ENCODE measurements around the gene GAS2.

GAS2 gene

DNA sequence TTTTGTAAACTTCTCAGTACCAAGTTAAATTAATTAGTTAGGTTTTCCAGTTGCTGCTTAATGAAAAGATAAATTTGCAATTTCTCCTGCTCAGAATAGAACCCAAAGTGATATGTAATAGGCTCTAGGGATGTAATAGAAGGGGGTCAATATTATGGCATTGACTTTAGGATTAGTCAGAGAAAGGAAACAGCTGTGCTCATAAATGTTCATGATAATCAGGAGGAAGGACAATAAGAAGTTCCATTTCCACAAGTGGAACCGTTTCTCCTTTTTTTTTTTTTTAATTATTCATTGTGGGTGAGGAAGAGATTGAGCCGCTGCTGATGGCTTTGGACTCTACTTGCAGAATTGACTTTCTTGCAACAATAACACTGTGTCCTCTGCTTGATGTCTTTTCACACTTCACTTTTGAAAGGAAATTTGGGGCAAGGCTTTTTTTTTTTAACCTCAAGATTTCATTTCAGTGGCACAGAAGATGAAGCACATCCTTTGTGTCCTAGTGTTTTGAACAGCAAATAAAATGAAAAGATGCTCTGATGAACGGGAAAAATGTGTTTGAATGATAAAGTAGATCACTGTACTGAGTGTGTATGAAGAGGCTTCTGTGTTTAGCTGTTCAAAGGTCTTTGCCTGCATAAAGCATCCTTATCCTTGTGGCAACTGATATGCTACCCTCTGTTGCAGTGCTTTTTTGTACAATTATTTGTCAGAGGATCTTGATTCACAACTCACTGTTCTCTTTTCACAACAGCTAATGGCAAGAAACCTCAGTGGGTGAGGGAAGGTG is 62.4 kb downstream of the GAS2 start:
- no peak for DNase-seq (ENCODE audit: low spot score)

DNA sequence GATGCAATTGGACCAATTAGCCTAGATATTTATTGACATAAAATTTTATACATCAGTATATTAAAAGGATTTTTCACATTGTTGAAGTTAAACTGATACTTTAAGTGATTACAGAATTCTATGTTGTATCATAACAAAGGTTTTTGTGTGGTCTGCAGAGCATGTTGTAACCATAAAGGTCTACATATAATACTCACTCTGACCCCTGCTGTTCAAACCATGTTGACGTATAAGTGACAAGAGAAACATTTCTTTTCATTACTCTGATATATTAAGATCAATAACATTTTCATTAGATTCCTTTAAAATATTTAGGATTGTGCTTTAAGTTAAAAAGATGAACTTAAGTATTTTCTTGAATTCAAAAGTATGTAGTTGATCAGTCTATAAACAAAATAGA is 63.9 kb downstream of the GAS2 start:
- DNase-seq (ENCODE audit: low spot score), result no peak

DNA sequence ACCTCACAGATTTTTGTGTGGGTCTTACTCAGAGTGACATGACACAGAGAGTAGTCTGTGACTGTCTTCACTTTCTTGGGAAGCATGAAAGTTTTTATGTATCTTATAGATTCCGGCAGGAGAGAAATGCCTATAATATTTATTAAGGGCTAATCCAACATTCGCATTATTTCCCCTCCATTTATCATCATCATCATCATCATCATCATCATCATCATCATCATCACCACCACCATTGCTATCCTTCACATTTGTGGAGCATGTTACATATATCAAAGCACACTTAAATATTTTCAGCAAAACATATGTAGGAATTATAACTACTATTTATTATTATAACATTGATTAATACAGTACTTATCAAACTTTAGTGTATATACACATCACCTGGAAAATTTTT is 66.2 kb downstream of the GAS2 start:
- DNase-seq (ENCODE audit: low spot score), result no peak

DNA sequence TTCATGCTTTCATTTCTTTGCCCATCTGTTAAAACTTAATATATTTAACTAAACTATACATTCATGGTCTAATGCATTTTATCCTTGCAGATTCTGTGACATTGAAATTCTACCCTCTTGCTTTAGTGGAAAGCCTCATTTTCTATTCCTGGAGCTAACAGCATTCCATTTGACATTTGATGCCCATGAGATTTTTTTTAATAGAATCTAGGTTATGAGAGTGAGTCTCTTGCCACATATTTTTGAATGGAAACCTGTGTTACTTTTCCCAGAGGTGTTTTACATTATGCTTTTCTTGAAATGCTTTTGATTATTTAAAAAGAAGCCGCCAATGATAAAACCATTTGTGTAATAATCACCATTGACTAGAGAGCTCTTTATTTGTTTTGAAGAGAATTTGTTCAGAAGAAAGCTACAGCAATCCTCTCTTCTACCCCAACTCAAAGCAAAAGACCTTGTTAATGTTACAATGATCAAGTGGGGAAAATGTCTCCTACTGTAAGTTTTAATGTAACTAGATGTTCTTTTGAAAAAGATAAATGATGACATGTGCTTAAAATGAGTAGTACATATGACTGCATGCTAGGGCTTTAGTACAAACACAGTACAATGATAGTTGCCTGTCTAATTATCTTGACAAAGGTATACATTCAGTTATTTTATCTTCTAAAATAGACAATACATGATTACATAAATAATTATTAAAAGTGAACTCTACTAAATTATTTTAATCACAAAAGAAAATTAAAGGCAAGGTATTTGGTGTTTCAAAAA is 67.3 kb downstream of the GAS2 start:
- no peak for DNase-seq (ENCODE audit: low spot score)

DNA sequence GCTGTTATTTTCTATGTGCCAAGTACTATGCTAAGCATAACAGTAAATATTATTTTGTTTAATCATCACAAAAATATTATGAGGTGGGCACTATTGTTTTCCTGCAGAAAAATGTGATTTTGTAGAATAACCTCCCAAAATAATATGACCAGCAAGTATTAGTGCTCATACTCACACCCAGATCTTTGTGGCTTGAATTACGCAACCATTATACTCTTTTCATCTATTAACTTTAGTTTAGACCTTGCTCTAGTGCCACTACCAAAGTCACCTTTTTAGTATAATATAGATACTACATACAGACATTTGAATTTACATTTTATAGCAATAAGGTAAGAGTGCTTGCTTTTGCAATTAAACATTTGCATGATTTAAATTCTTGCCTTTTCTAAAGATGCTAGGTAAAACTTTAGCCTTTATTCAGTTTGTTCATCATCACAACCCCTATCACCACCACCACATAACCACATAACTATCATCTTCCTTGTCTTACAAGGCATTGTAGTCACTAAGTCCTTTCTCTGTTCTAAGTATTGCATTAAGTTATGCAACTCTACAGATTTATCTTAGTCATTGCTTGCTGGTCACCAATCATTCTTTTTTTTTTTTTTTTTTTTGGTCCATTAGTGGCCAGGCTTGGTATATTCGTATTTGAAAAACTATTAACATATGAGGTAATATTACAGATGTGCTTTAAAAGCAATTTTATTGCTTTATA is 68.4 kb downstream of the GAS2 start:
- no peak for DNase-seq (ENCODE audit: low spot score)

DNA sequence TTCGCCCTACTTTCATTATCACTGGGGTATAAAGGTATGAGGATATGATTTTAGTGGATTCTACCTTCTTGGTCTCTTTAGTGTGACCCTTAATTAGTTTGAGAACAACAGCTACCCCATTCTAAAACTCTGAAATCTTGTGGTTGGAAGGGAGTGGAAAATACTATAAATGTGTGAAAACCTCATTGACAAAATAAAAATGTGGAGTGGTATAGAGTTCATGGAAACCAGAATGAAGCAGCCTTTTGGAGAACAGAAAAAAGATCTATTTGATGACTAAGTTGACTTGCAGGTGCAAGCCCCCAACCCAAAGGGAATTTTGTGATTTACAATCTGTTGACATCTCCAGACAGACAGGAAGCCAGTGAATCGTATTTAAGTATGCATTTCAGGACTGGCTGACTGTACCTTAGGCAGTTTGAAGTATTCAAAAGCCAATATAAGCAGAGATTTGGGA is 75.8 kb downstream of the GAS2 start:
- DNase-seq (ENCODE audit: low spot score), result no peak

DNA sequence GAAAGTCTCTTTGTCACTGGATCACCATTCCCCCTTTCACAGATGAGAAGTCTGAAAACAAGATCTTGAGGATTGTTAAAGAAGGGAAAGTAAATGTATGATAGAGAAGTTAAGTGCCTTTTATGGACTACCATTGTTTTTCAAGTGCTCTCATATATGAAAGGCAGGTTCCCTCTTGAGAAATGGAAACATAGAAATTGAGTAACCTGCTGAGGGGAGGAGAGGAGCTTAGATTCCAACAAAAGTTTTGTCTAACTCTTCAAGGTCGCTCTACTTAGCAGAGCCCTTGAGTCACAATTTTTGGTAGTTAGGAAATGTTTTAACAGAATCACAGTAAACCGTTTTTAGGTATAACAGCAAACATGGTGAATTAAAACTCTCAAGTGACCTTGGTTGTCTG is 83.1 kb downstream of the GAS2 start:
- no peak for DNase-seq (ENCODE audit: low spot score)

DNA sequence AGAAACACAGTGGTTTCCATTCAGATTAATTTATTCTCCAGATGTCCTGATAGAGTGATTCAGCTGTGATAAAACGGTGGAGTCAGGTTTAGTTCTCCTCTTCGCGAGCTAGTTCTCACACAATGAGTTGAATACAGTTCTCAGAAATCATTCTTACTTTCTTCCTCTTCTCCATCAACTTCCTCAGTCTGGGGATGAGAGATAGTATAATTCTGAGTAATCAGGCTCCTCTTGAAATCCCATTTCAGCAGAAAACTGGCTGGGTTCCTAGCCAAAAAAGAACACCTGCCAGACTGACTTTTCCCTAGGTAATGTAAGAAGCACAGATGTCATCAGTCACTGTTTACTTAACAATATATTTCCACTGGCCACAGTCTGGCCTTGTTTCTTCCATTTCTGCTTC is 86.5 kb downstream of the GAS2 start:
- no peak for DNase-seq (ENCODE audit: low spot score)

DNA sequence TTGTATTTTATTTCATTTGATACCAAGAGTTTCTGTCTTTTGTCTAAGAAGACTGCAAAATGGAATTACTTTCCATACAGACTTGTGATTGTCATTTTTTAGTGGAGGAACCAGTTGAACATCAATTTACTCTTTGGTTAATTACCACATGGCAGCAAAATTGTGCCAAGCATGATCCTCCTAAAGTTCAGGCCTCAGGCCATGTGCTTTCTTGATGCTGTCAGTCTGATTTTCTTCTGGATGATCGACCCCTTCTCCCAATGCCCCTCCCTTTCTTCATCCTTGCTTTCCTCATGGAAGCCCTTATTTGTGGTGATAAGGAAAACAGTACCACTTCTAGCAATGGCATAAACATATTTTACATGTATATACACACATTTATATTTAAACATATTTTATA is 87.0 kb downstream of the GAS2 start:
- no peak for DNase-seq (ENCODE audit: low spot score)

DNA sequence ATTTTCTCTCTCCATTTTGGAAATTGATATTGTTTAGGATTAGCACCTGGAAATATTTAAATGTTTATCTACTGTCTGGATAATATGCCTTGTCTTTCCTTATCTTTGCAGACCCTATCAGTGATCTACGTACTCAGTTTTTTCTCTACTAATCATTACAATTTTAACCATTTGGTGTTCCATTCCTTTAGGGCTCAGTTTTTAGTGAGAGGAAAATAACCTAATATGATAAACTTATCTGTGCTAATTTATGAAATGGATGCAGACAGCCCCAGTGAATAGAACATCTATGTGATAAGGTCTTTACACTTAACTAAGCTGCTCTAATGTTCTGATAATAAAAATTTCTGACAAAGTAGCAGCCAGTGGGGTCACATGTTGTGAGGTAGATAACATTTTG is 94.7 kb downstream of the GAS2 start:
- no peak for DNase-seq (ENCODE audit: low spot score)

DNA sequence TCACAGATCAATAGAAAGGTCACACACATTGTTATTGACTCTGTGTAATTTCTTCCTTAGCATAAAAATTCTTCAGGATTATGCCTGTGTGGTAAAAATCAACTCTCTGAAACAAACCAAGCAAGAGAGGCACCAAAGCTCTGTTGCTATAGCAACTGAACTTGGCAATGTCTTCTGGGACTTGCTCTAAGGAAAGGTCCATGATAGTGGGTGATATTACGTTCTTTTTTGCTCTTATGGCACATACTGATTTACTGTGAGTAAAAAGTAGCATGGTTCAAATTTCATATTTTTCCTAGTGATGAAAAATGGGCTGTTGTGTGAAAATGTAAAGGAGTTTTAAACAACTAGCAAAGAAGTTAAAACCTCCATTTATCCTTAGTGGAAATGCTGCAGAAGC is 96.8 kb downstream of the GAS2 start:
- no peak for DNase-seq (ENCODE audit: low spot score)

DNA sequence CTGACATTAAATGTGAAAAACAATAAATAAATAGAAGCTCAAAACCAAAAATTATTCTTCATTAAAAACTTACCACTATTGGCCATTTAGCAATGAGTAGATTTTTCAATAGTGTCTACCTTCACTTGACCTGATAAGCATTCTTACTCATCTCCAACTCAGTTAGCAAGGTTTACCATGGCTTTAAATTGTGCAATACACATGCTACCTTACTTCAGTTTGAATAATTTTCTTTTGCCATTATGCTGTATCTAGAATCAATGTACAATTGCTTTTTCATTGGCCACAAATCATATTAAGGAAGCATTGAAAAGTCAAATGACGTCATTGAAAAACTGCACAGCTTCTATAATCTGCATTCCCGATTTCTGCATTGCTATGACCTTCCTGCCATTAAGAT is 98.3 kb downstream of the GAS2 start:
- no peak for DNase-seq (ENCODE audit: low spot score)

DNA sequence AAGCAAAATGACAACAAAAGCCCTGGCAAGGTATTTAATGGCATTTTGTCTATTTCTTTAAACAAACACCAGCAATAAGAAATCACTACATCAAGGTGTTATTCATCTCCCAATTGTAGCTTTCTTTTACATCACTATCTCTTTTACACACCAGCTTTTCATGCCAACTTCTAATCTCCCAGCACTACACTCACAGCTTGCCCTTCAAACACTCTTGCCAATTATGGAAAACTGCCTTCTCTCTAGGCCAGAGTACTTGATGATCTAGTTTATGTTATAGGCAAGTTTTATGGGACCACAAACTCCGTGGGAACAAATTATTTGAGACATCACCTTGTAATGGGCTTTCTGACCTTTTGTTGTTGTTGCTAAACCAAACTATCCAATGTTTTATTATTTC is 101.9 kb downstream of the GAS2 start:
- no peak for DNase-seq (ENCODE audit: low spot score)

DNA sequence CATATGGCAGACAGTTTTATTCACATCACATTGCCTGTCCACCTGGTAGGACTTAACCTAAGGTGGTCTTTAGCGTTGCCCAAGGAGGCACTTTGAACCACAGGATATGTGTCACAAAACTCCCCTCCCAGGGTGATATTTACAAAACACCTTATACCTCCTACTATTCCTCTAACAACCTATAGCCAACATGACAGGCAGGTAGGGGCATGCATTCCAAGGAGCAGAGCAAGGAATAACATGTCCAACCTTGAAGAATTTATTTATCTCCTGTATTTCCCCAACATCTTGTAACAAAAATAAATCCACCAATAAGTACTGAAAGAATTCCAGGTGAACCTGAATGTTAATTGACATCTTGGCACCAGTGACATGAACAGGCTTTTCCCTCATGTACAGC is 102.7 kb downstream of the GAS2 start:
- no peak for DNase-seq (ENCODE audit: low spot score)

DNA sequence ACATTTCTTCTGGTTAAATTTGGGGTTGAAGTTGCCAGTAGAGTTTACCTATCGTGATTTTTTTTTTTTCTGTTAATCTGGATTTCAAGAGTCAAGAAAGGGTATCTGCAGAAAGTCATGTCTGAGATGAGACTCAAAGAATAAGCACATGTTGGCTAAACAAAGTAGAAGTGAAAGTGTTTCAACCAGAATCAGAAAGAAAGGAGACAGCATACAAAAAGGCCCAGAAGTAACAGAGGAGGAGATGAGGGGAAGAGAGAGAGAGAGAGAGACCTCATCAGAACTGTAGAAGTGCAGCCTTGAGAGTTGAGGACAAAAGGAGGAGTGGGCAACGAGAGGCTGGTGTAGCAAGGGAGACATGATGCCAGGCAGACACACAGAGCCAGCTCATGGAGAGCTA is 108.3 kb downstream of the GAS2 start:
- DNase-seq (ENCODE audit: low spot score), result no peak

DNA sequence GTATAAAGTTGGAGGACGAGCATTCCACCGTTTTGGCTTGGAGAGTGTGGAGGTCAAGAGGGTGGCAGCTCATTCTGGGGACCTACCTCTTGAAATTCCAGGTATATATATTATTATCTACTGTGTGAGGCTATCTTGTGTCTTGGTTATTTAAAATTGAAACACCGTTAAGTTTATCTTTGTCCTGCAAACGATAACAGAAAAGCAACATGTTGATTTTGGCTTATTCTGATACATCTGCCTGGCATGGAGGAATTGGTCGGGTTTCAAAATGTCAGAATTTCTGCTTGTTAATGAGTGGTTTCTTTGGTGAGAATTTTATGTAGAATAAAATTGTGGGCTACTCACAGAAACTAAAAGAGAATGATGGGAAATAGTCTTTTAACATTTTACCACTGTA is 108.8 kb downstream of the GAS2 start:
- DNase-seq (ENCODE audit: low spot score), result no peak

DNA sequence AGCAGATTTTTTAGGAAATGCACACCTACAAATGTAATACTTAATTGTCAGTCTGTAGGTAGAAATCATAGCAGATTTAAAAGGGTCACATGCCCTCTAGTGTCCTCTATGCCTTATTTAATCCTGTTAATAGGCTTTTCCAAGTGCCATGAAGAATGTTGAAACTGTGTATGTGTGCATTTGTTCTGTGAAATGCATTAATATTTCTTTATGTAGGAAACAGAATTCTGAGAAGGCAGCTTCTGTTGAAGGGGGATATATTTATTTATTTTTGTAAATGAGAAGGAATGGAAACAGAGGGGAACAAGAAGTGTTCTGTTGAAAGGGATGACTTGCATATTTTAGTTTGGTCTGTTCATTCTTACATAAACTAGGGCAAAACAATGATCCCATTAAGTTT is 112.2 kb downstream of the GAS2 start:
- DNase-seq (ENCODE audit: low spot score), result no peak

DNA sequence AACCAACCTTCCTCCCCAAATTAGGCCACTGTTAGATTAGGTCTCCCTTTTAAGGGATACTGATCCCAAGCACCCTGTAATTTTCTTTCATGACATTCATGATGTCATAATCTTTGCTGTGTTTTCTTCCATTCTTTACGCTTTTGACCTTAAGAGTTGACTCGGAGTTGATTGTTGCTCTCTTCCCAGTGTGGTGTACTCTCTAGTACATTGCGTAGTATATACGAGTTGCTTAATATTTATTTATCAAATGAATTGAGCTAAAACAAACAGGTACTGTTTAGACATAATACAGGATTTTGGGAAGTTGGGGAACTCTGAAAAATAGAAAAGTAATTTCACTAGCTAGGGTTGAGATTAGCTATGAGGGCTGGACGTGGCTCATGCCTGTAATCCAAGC is 113.4 kb downstream of the GAS2 start:
- DNase-seq (ENCODE audit: low spot score), result no peak

DNA sequence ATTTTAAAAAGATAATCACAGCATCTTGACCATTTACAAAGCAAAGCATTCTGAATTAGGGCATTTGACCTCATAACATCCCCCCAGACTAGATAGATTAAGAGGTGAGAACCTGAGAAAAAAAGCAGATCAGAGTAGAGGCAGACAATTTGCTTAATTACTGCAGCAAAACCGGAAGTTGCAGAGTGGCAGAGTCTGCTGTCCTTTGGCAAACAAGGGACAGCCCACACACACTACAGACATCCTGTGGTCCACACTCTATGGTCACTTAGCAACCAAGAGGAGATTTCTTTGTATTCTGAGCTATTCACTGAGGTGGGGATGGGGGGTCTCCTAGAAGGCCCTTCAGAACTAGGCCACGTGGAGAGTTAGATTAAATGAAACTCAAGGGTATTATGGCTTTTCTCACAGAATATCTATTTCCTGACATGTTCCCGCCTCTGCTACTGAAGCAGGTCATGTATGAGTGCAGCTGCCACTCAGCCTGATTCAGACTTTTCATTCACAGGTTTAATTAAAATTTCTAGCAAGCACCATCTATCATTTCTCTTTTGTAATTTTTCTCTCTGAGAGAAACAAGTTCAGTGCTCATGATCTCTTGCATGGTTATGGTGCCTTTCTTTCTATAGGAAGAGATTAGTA is 114.7 kb downstream of the GAS2 start:
- no peak for DNase-seq (ENCODE audit: low spot score)

DNA sequence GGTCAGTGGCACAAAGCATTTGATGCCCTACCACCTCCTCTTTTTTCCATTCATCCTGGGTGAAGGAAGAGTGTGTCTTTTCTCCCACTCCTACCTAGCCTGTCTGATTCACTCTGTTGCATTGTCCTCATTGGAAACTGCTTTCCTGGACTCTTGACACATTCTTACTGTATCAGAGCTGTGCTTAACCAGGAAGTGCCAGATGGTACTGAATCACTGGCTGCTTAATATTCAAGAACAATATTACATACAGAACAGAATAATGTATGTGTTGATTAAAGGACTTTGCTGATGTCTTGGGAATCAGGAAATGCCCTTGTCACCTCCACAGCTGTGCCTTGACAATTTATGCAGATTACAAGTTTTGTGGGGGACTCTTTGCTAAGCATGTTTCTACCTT is 118.8 kb downstream of the GAS2 start:
- DNase-seq (ENCODE audit: low spot score), result no peak

DNA sequence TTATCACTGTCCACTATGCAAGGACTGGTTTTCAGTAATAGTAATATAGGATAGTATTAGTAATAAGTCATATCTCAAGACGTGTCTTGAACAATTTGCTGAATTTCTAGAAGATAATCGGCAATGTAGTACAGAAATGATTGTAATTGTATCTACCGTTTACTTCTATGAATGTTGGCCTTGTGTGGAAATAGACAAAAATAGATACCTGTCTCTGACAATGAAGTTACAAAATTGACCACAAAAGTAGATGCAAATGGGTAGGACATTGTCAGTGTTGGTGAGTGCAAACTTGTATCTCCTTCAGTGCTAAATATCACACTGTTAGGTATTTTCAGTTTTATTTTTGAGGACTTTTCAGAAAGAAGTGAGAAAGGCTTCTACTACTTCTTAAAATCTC is 120.1 kb downstream of the GAS2 start:
- no peak for DNase-seq (ENCODE audit: low spot score)

DNA sequence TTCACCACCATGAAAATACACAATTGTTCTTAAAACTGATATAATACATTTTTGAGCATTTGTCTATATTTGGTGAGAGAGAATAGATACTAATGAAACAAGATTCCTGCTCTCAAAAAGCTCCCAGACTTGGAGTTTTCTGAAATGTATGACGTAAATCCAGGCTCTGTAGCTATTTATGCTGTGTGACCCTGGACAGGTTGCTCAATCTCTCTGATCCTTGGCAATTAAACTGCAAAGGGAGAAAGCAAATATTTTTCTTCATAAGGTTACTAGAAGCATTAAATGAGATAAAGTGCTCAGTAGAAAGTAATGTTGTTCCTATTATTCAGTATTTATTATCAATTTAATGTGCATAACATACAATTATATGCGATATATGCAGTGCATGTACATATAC is 120.6 kb downstream of the GAS2 start:
- DNase-seq (ENCODE audit: low spot score), result no peak
